ENCODE data around the gene KDM2B.

KDM2B gene

GRCh38 chr12:121560392-121561008, 20.3 kb downstream of the KDM2B start:
- H3K4me3 ChIP-seq (ENCODE audit: low read depth, low read length): no peak overlapping the region
- no peak for TF ChIP-seq CTCF (IDR thresholded peaks at IDR 0.05; ENCODE audit: borderline replicate concordance, insufficient read depth, low read depth, low read length)

GRCh38 chr12:121558956-121559355, 21.9 kb downstream of the KDM2B start:
- no peak for TF ChIP-seq CTCF (IDR thresholded peaks at IDR 0.05; ENCODE audit: borderline replicate concordance, insufficient read depth, low read depth, low read length)
- H3K4me3 ChIP-seq (ENCODE audit: low read depth, low read length): no peak overlapping the region

DNA sequence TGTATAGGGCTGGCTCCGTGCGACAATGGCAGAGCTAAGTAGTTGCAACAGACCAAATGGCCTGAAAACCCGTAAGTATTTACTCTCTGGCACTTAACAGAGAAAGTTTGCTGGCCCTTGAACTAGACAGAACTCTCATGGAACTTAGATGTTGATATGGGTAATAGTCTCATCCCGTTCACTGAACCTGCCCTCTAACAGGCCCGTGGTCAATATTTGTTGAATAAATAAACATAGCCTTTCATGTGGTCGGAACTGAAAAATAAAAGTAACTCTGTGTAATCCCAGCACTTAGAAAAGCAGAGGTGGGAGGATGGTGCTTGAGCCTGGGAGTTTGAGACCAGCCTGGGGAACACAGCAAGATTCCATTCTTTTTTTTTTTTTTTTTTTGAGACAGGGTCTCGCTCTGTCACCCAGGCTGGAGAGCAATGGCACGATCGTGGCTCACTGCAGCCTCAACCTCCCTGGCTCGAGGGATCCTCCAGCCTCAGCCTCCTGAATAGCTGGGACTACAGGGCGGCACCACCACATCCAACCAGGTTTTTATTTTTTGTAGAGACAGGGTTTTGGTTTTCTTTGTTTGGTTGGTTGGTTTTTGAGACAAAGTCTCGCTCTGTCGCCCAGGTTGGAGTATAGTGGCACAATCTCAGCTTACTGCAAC, 29.7 kb downstream of the KDM2B start:
- no peak for TF ChIP-seq CTCF (IDR thresholded peaks at IDR 0.05; ENCODE audit: borderline replicate concordance, insufficient read depth, low read depth, low read length)
- H3K4me3 ChIP-seq (ENCODE audit: low read depth, low read length): no peak overlapping the region

DNA sequence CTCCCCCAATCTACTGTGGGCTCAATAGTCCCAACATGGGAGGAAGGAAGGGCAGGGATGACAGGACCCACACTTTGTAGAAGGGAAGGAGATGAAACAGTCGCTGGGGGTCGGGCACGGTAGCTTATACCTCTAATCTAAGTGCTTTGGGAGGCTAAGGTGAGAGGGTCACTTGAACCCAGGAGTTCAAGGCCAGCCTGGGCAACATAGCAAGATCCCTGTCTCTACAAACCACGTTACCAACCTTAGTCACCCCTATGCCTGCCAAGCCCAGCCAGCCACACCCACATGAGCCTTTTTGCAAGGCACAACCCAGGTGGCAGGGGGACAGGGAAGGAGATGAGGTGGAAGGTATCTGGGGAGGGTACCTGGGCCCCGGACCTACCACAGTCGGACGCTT, 31.7 kb downstream of the KDM2B start:
- TF ChIP-seq CTCF (IDR thresholded peaks at IDR 0.05; ENCODE audit: borderline replicate concordance, insufficient read depth, low read depth, low read length): no peak
- H3K4me3 ChIP-seq (ENCODE audit: low read depth, low read length): no peak overlapping the region

DNA sequence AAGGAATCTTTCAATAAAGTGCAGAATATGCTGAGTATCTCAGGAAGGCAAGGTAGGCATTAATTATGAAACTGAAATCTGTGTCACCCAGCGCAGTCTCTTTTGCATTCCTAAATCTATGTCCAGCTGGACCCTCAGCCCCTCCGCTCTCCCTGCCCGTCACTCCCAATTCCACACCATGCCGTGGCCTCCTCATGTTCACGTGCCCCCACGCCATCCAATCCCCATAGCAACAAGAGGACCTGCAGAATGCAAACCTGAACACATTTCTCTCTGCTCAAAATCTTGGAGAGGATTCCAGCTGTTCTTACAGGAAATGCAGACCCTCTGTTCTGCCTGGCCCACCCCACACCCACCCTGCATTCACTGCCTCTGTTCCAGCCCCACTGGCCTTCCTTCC, 35.3 kb downstream of the KDM2B start:
- no peak overlapping the region for H3K4me3 ChIP-seq (ENCODE audit: low read depth, low read length)

DNA sequence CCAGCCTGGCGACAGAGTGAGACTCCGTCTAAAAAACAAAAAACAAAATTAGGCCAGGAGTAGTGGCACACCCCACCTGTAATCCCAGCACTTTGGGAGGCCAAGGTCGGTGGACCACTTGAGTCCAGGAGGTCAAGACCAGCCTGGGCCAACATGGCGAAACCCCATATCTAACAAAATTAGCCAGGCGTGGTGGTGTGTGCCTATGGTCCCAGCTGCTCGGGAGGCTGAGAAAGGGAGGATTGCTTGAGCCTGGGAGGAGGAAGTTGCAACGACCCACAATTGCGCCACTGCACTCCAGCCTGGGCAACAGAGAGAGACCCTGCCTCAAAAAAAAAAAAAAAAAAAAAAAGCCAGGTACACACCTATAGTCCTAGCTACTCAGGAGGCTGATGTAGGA, 37.0 kb downstream of the KDM2B start:
- H3K4me3 ChIP-seq (ENCODE audit: low read depth, low read length): no peak overlapping the region
- TF ChIP-seq CTCF (IDR thresholded peaks at IDR 0.05; ENCODE audit: borderline replicate concordance, insufficient read depth, low read depth, low read length): no peak

More for the DNA sequence above, 35.3 kb downstream of the KDM2B start:
- TF ChIP-seq CTCF (IDR thresholded peaks at IDR 0.05; ENCODE audit: borderline replicate concordance, insufficient read depth, low read depth, low read length): no peak

GRCh38 chr12:121539908-121540307, 40.9 kb downstream of the KDM2B start:
- no peak for TF ChIP-seq CTCF (IDR thresholded peaks at IDR 0.05; ENCODE audit: borderline replicate concordance, insufficient read depth, low read depth, low read length)
- H3K4me3 ChIP-seq (ENCODE audit: low read depth, low read length): no peak overlapping the region
